Measurements from ENCODE around the gene PSG7.
"Not testable (repeated sequence)": the region's sequence is repeated elsewhere in the genome, so short reads cannot be mapped to it uniquely, and the experiment has no call there.

- not testable (repeated sequence) for TF ChIP-seq CTCF (IDR thresholded peaks at IDR 0.05); POLR2AphosphoS5 (IDR thresholded peaks at IDR 0.05); POLR2A (IDR thresholded peaks at IDR 0.05); EP300 (IDR thresholded peaks at IDR 0.05; ENCODE audit: low read depth)
These were observed 2.3 kb downstream of the PSG7 start for GRCh38 chr19:42934726-42935125.

Measured in transverse colon (tissue), 4 donors.